HepG2 (cell line): ENCODE results near the gene VILL. TPM values are rescaled to one million over a fixed set of nuclear protein-coding genes. Genes with fewer than 3 reads are reported as not detected.
A peak's percentile ranks its signal among the peaks of the same experiment; 100 is the strongest.

ENCODE experiments used
- ARNT ChIP-seq: fragments of 450-650 bp; IDR thresholded peaks from 2 replicates; pipeline ENCODE4 v1.6.1; 2017
- ATF5 ChIP-seq: sonication (generic); formaldehyde crosslinking; IDR thresholded peaks from 2 replicates; pipeline ENCODE4 v1.4.0; 2020; ENCODE audit warnings: mild to moderate bottlenecking, low read depth, missing genetic modification reagents
- BCL6 ChIP-seq: IDR thresholded peaks from 2 replicates; pipeline ENCODE4 v1.6.1; 2016; ENCODE audit warnings: missing genetic modification reagents, missing compliant biosample characterization
- CREM ChIP-seq, 2 experiments: sonication (generic) in 1 of 2; formaldehyde crosslinking in 1 of 2; IDR thresholded peaks; 2 replicates each; pipeline versions ENCODE4 v1.4.0 to v1.6.1; 2016 to 2020; ENCODE audit warnings: antibody characterized with exemption in 1 of 2, mild to moderate bottlenecking in 1 of 2, missing genetic modification reagents in 1 of 2
- FOXJ3 ChIP-seq: sonication (generic); formaldehyde crosslinking; IDR thresholded peaks from 2 replicates; pipeline ENCODE4 v1.4.0; 2020; ENCODE audit warnings: missing genetic modification reagents, mild to moderate bottlenecking, borderline replicate concordance
- HDAC2 ChIP-seq: sonication (generic); formaldehyde crosslinking; IDR thresholded peaks from 2 replicates; pipeline ENCODE4 v1.4.0; 2020; ENCODE audit warnings: missing genetic modification reagents
- HDAC6 ChIP-seq: fragments of 200-600 bp; sonication (generic); IDR thresholded peaks from 2 replicates; pipeline ENCODE4 v1.7.0; 2017; ENCODE audit warnings: mild to moderate bottlenecking, antibody characterized with exemption, low read length, low read depth
- HOMEZ ChIP-seq: IDR thresholded peaks from 2 replicates; pipeline ENCODE4 v1.6.1; 2016; ENCODE audit warnings: low read depth
- KDM2A ChIP-seq: sonication (generic); formaldehyde crosslinking; IDR thresholded peaks from 2 replicates; pipeline ENCODE4 v1.4.0; 2020; ENCODE audit warnings: low read depth, missing genetic modification reagents, borderline replicate concordance
- KDM5A ChIP-seq: fragments of 200-600 bp; sonication (generic); IDR thresholded peaks from 2 replicates; pipeline ENCODE4 v1.7.0; 2018; ENCODE audit warnings: antibody characterized with exemption, mild to moderate bottlenecking, low read length, borderline replicate concordance
- PHF8 ChIP-seq: sonication (generic); formaldehyde crosslinking; IDR thresholded peaks from 2 replicates; pipeline ENCODE4 v1.5.0; 2020; ENCODE audit warnings: missing genetic modification reagents
- POLR2AphosphoS5 ChIP-seq: IDR thresholded peaks from 2 replicates; pipeline ENCODE4 v1.6.1; 2012; ENCODE audit warnings: low read depth, low read length
- RFXANK ChIP-seq: IDR thresholded peaks from 2 replicates; pipeline ENCODE4 v1.6.1; 2016
- SIX1 ChIP-seq: sonication (generic); formaldehyde crosslinking; IDR thresholded peaks from 2 replicates; pipeline ENCODE4 v1.4.0; 2020; ENCODE audit warnings: missing genetic modification reagents, borderline replicate concordance
- SP4 ChIP-seq: sonication (generic); formaldehyde crosslinking; IDR thresholded peaks from 2 replicates; pipeline ENCODE4 v1.8.1; 2023; ENCODE audit warnings: mild to moderate bottlenecking, missing genetic modification reagents
- ZBTB14 ChIP-seq: sonication (generic); formaldehyde crosslinking; IDR thresholded peaks from 2 replicates; pipeline ENCODE4 v1.4.0; 2020; ENCODE audit warnings: missing genetic modification reagents
- ZBTB3 ChIP-seq: sonication (generic); formaldehyde crosslinking; IDR thresholded peaks from 2 replicates; pipeline ENCODE4 v1.4.0; 2020; ENCODE audit warnings: low read depth, mild to moderate bottlenecking, moderate library complexity, missing genetic modification reagents, borderline replicate concordance
- ZBTB7B ChIP-seq: sonication (generic); formaldehyde crosslinking; IDR thresholded peaks from 2 replicates; pipeline ENCODE4 v1.4.0; 2020; ENCODE audit warnings: missing genetic modification reagents
- ZMYM4 ChIP-seq: sonication (generic); formaldehyde crosslinking; IDR thresholded peaks from 2 replicates; pipeline ENCODE4 v1.8.1; 2023; ENCODE audit warnings: mild to moderate bottlenecking, missing genetic modification reagents
- ZNF232 ChIP-seq: sonication (generic); formaldehyde crosslinking; IDR thresholded peaks from 2 replicates; pipeline ENCODE4 v1.4.0; 2020; ENCODE audit warnings: missing genetic modification reagents, borderline replicate concordance
- ZNF367 ChIP-seq: sonication (generic); formaldehyde crosslinking; IDR thresholded peaks from 2 replicates; pipeline ENCODE4 v1.4.0; 2020; ENCODE audit warnings: missing genetic modification reagents, borderline replicate concordance
- ZNF556 ChIP-seq: sonication (generic); formaldehyde crosslinking; IDR thresholded peaks from 2 replicates; pipeline ENCODE4 v1.4.0; 2020; ENCODE audit warnings: mild to moderate bottlenecking, missing genetic modification reagents, borderline replicate concordance
- ZNF672 ChIP-seq: sonication (generic); formaldehyde crosslinking; IDR thresholded peaks from 2 replicates; pipeline ENCODE4 v1.8.1; 2022; ENCODE audit warnings: missing genetic modification reagents
- ZNF678 ChIP-seq: sonication (generic); formaldehyde crosslinking; IDR thresholded peaks from 2 replicates; pipeline ENCODE4 v1.4.0; 2020; ENCODE audit warnings: mild to moderate bottlenecking, missing genetic modification reagents
- ZNF781 ChIP-seq: sonication (generic); formaldehyde crosslinking; IDR thresholded peaks from 2 replicates; pipeline ENCODE4 v1.5.1; 2020; ENCODE audit warnings: borderline replicate concordance, mild to moderate bottlenecking, missing genetic modification reagents; ENCODE audit errors: not compliant biosample characterization
- ZNF782 ChIP-seq: sonication (generic); formaldehyde crosslinking; IDR thresholded peaks from 2 replicates; pipeline ENCODE4 v1.4.0; 2020; ENCODE audit warnings: missing genetic modification reagents, mild to moderate bottlenecking, borderline replicate concordance
- ZSCAN20 ChIP-seq: sonication (generic); formaldehyde crosslinking; IDR thresholded peaks from 2 replicates; pipeline ENCODE4 v1.4.0; 2020; ENCODE audit warnings: missing genetic modification reagents, mild to moderate bottlenecking, borderline replicate concordance
- polyA plus RNA-seq, 8 experiments: library from polyadenylated mRNA; depleted of rRNA in 3 of 8; stranded (reverse) in 7 of 8; unstranded in 1 of 8; fragments of >200 nt; fragmentation: Illumina TruSeq in 4 of 8; extraction: Trizol in 4 of 8; gene quantifications; 2 replicates each; pipeline versions ENCODE4 v1.2.1 to v1.2.3, GENCODE V29; 2011 to 2016; ENCODE audit warnings: low read depth in 4 of 8, missing spikeins in 1 of 8, mixed read lengths in 1 of 8; ENCODE audit not compliant: insufficient read depth in 1 of 8
- total RNA-seq, 5 experiments: library from RNA; depleted of rRNA; stranded (reverse); fragments of >200 nt; fragmentation: Illumina TruSeq; extraction: Trizol; gene quantifications; 2 replicates each; pipeline ENCODE4 v1.2.3, GENCODE V29; 2016; ENCODE audit warnings: low read depth in 1 of 5

Gene VILL
- total and polyA plus RNA-seq, 2 of the 13 experiments (the other 11 are each of a cell fraction or from before 2014, with no cell fraction given) = 3.2 to 5.3 TPM

GRCh38 chr3:38005076-38006020, 14.8 kb downstream of the VILL start (continued):
- peak; percentile 12; the same call in 1 of the 2 replicates for TF ChIP-seq BCL6 (CRISPR knock-in tag)
- no peak for TF ChIP-seq ATF5 (CRISPR knock-in tag)
- no peak for TF ChIP-seq SIX1 (CRISPR knock-in tag)
- no peak for TF ChIP-seq ZNF678
- TF ChIP-seq HDAC2 (CRISPR knock-in tag) = no peak
- TF ChIP-seq SP4 (CRISPR knock-in tag) = no peak; the same call in none of the 2 replicates
- TF ChIP-seq ZBTB3 (CRISPR knock-in tag) = no peak
- TF ChIP-seq ZMYM4 (CRISPR knock-in tag) = no peak; the same call in 1 of the 2 replicates
- TF ChIP-seq ZNF782 = no peak
- TF ChIP-seq ZNF781 = no peak
- TF ChIP-seq ARNT = no peak
- TF ChIP-seq CREM (IDR thresholded peaks at IDR 0.05) = 0 out of 2 replicates have a peak, but pooled peaks have one; percentile 39
- no peak for TF ChIP-seq CREM (CRISPR knock-in tag; IDR thresholded peaks at IDR 0.05)
- no peak; the same call in 1 of the 2 replicates for TF ChIP-seq FOXJ3 (CRISPR knock-in tag)
- no peak for TF ChIP-seq RFXANK (CRISPR knock-in tag)
- TF ChIP-seq HOMEZ (CRISPR knock-in tag) = no peak
- TF ChIP-seq ZNF672 = no peak
- TF ChIP-seq ZSCAN20 (CRISPR knock-in tag) = no peak
- no peak for TF ChIP-seq ZNF556
- no peak for TF ChIP-seq HDAC6
- TF ChIP-seq ZNF367 (CRISPR knock-in tag) = 0 out of 2 replicates have a peak, but pooled peaks have one; percentile 1
- no peak for TF ChIP-seq PHF8
- TF ChIP-seq KDM2A (CRISPR knock-in tag) = no peak
- TF ChIP-seq POLR2AphosphoS5 = no peak
- TF ChIP-seq ZNF232 (CRISPR knock-in tag) = peak; percentile 56; the same call in 1 of the 2 replicates
- no peak for TF ChIP-seq ZBTB14
- no peak for TF ChIP-seq KDM5A
- peak; percentile 12; the same call in 1 of the 2 replicates for TF ChIP-seq ZBTB7B (CRISPR knock-in tag)
